Caco-2 (cell line): ENCODE measurements around the gene ERICH6. TPM values are rescaled to one million over a fixed set of nuclear protein-coding genes. Genes with fewer than 3 reads are reported as not detected.

Source experiments
- BruUV-seq: library from RNA; stranded (reverse); fragments of 400-500 nt; replicated peaks from 2 replicates; lab custom pipeline; 2021; lab: Mats Ljungman, UMichigan
- CTCF ChIA-PET: fragments of 300-600 bp; sonication (Branson Sonifier 250); formaldehyde crosslinking; loops from one replicate; lab custom pipeline; 2022; ENCODE audit warnings: antibody characterized with exemption; lab: Charles Lee
- POLR2A ChIA-PET: fragments of 300-600 bp; sonication (Branson Sonifier 250); formaldehyde crosslinking; loops from one replicate; lab custom pipeline; 2022; ENCODE audit warnings: antibody characterized with exemption; lab: Charles Lee
- DNase-seq, 2 experiments: peaks; one replicate each; pipeline versions ENCODE4 v3.0.0 to v3.0.0-alpha.2; 2020 to 2022
- H3K27me3 ChIP-seq: replicated peaks from 2 replicates; pipeline ENCODE4 v1.6.0; 2011; ENCODE audit warnings: low read length; ENCODE audit not compliant: control insufficient read depth, insufficient read depth
- H3K36me3 ChIP-seq: 2 replicates; pipeline ENCODE4 v1.5.1; 2011; ENCODE audit warnings: low read length; ENCODE audit not compliant: control insufficient read depth, insufficient read depth
- H3K4me1 ChIP-seq: fragments of 250-450 bp; sonication (Bioruptor Pico); 2 replicates; pipeline ENCODE4 v1.5.1; 2020; ENCODE audit warnings: mild to moderate bottlenecking
- H3K4me3 ChIP-seq: 2 replicates; pipeline ENCODE4 v1.5.1; 2011; ENCODE audit warnings: low read depth, mild to moderate bottlenecking, control low read depth, low read length
- H3K9me3 ChIP-seq: fragments of 250-450 bp; sonication (Bioruptor Pico); 2 replicates; pipeline ENCODE4 v1.5.1; 2020; ENCODE audit warnings: mild to moderate bottlenecking, moderate library complexity
- H3K27ac Mint-ChIP-seq: one replicate; pipeline ENCODE4 v1.8.0; 2022; ENCODE audit warnings: mixed read lengths; ENCODE audit not compliant: unreplicated experiment
- H3K27me3 Mint-ChIP-seq: one replicate; pipeline ENCODE4 v1.8.0; 2022; ENCODE audit warnings: mixed read lengths; ENCODE audit not compliant: insufficient read depth, unreplicated experiment
- H3K36me3 Mint-ChIP-seq: one replicate; pipeline ENCODE4 v1.8.0; 2022; ENCODE audit warnings: mild to moderate bottlenecking, mixed read lengths; ENCODE audit not compliant: insufficient read depth, unreplicated experiment
- H3K4me1 Mint-ChIP-seq: one replicate; pipeline ENCODE4 v1.8.0; 2022; ENCODE audit warnings: low read depth, mixed read lengths; ENCODE audit not compliant: unreplicated experiment
- H3K4me3 Mint-ChIP-seq: one replicate; pipeline ENCODE4 v1.8.0; 2022; ENCODE audit warnings: mild to moderate bottlenecking, moderate library complexity, mixed read lengths; ENCODE audit not compliant: unreplicated experiment
- H3K9me3 Mint-ChIP-seq: one replicate; pipeline ENCODE4 v1.8.0; 2022; ENCODE audit warnings: mixed read lengths; ENCODE audit not compliant: unreplicated experiment
- intact Hi-C: fragments of 100-400 bp; cut with micrococcal nuclease; formaldehyde crosslinking; loops from one replicate; pipeline ENCODE4 v1.10.0; 2022; ENCODE audit not compliant: unreplicated experiment
- total RNA-seq: library from RNA; stranded (reverse); gene quantifications from 2 replicates; pipeline ENCODE4 v1.2.3, GENCODE V29; 2022
- TF ChIP-seq, protein P1 (sequence below), 2 experiments: fragments of 200-600 bp in 1 of 2; IDR thresholded peaks; 1 replicate in 1 of 2; 2 replicates in 1 of 2; pipeline versions ENCODE4 v1.5.1 to v1.8.0; 2011 to 2022; ENCODE audit warnings: antibody characterized with exemption in 1 of 2, control low read depth in 1 of 2, inconsistent platforms in 1 of 2, low read depth in 1 of 2, low read length in 1 of 2, mild to moderate bottlenecking in 1 of 2, moderate library complexity in 1 of 2; ENCODE audit not compliant: insufficient read depth in 1 of 2, severe bottlenecking in 1 of 2, unreplicated experiment in 1 of 2

ERICH6 gene
- total RNA-seq, 1 experiment from 2014 or later = not detected

DNA sequence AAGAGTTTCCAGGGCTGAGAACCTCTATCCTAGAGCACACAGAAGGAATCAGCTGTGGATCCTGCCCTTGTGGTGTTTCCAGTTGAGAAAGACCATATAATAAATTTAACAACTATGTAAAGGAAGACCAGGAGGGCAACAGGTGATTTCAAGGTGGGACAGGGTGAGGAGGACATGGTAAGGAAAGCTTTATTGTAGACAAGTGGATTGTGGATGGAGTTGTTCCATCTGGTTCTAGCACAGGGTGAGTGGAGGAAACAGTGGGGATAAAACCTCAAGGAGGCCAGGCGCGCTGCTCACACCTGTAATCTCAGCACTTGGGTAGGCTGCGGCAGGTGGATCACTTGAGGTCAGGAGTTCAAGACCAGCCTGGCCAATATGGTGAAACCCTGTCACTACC is 42.1 kb upstream of the ERICH6 start:
- Mint-ChIP-seq H3K9me3 (no peaks in the 10 kb centered on the region), H3K4me3 (no peak overlapping the region), H3K27ac (no peak overlapping the region), H3K27me3 (no peaks in the 10 kb centered on the region), H3K36me3 (peaks cover 32% of the 10 kb centered on the region), H3K4me1 (no peaks in the 10 kb centered on the region)
- TF ChIP-seq, protein P1, sequence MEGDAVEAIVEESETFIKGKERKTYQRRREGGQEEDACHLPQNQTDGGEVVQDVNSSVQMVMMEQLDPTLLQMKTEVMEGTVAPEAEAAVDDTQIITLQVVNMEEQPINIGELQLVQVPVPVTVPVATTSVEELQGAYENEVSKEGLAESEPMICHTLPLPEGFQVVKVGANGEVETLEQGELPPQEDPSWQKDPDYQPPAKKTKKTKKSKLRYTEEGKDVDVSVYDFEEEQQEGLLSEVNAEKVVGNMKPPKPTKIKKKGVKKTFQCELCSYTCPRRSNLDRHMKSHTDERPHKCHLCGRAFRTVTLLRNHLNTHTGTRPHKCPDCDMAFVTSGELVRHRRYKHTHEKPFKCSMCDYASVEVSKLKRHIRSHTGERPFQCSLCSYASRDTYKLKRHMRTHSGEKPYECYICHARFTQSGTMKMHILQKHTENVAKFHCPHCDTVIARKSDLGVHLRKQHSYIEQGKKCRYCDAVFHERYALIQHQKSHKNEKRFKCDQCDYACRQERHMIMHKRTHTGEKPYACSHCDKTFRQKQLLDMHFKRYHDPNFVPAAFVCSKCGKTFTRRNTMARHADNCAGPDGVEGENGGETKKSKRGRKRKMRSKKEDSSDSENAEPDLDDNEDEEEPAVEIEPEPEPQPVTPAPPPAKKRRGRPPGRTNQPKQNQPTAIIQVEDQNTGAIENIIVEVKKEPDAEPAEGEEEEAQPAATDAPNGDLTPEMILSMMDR (IDR thresholded peaks at IDR 0.05; ENCODE audit: insufficient read depth in 1 of 2, low read depth in 1 of 2, low read length in 1 of 2, severe bottlenecking in 1 of 2, unreplicated experiment in 1 of 2) = no peak
- Histone ChIP-seq H3K9me3 (no peaks in the 10 kb centered on the region), H3K27me3 (no peaks in the 10 kb centered on the region), H3K4me1 (peaks cover 2% of the 10 kb centered on the region; the same call in 1 of the 2 replicates), H3K36me3 (no peaks in the 10 kb centered on the region), H3K4me3 (no peak overlapping the region)
- ChIA-PET CTCF (no interaction called here), POLR2A (no interaction called here)
- intact Hi-C loops = no loop called here
- no peak for DNase-seq
- no TSS peak for BruUV-seq

DNA sequence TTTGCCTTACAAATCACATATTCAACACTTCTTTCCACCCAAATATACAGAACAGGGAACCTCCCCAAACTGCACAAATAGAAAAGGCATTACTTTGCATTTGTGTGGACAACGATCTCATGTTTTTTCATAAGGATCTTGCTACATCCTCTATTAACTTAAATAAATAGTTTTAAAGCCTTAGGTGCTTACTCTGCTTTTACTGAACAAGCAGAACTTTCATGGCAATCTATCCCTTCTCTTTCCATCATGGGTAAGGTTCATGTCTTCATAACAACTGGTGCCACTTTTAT is 41.1 kb upstream of the ERICH6 start:
- TF ChIP-seq, protein P1 (IDR thresholded peaks at IDR 0.05; ENCODE audit: insufficient read depth in 1 of 2, low read depth in 1 of 2, low read length in 1 of 2, severe bottlenecking in 1 of 2, unreplicated experiment in 1 of 2) = no peak
- POLR2A ChIA-PET = no interaction called here
- BruUV-seq = no TSS peak
- H3K4me1 ChIP-seq = peaks cover 5% of the 10 kb centered on the region
- intact Hi-C loops = no loop called here
- H3K27me3 ChIP-seq = no peaks in the 10 kb centered on the region
- no peaks in the 10 kb centered on the region for H3K36me3 ChIP-seq
- CTCF ChIA-PET = no interaction called here
- no peak overlapping the region for H3K4me3 ChIP-seq
- Mint-ChIP-seq H3K27ac (no peak overlapping the region), H3K4me3 (no peak overlapping the region), H3K4me1 (no peaks in the 10 kb centered on the region), H3K9me3 (no peaks in the 10 kb centered on the region), H3K27me3 (no peaks in the 10 kb centered on the region), H3K36me3 (peaks cover 31% of the 10 kb centered on the region)
- no peaks in the 10 kb centered on the region for H3K9me3 ChIP-seq
- no peak for DNase-seq

DNA sequence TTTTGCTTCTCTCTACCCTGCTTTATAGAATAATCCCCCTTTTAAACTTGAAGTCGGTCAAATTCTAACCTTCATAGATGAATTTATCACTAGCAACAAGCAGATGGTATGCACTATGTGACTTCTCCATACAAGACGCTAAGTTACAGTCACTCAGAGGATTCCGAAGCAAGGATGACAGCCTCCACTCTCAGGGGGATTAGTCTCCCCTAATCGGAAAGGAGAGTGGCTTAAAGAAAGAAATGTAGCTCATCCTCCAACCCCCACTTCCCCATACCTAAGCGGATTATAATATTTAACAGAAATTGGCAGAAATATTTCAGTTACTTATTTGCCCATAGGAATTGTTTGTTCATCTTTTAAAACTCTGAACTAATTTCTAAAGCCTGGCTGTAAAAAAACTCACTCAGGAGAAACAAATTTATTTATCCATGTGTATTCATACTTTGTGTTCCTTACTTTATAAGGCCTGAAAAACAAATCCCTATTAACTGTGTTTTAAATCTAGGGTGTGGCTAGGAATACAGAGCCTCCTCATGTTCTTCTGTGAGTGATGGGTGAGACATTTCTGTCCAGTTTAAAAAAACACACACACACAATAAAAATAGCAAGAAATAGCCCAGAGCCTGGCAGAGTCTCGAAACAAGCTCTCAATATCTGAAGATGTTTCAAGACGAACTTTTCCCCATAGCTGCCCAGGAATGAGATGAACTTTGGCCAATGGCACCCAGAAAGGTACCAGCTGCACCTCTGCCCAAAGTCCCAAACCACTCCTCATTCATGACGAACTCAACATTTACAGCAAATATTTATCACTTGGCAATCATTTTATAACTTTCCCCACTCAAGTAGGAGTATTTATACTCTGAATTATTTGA is 40.6 kb upstream of the ERICH6 start:
- TF ChIP-seq, protein P1 (IDR thresholded peaks at IDR 0.05; ENCODE audit: insufficient read depth in 1 of 2, low read depth in 1 of 2, low read length in 1 of 2, severe bottlenecking in 1 of 2, unreplicated experiment in 1 of 2) = no peak
- H3K4me3 ChIP-seq = no peak overlapping the region
- H3K4me1 ChIP-seq = peaks cover 10% of the 10 kb centered on the region
- H3K36me3 ChIP-seq = no peaks in the 10 kb centered on the region
- Mint-ChIP-seq H3K36me3 (peaks cover 33% of the 10 kb centered on the region), H3K27me3 (no peaks in the 10 kb centered on the region), H3K9me3 (no peaks in the 10 kb centered on the region), H3K4me1 (no peaks in the 10 kb centered on the region), H3K27ac (no peak overlapping the region), H3K4me3 (no peak overlapping the region)
- ChIA-PET POLR2A (no interaction called here), CTCF (no interaction called here)
- no peaks in the 10 kb centered on the region for H3K27me3 ChIP-seq
- no peak for DNase-seq
- no peaks in the 10 kb centered on the region for H3K9me3 ChIP-seq
- no TSS peak for BruUV-seq
- intact Hi-C loops = no loop called here
